Common myeloid progenitor, CD34-positive (primary cell): ENCODE measurements around the gene ARHGAP25.

Source experiments
- CTCF ChIA-PET: fragments of 350-600 bp; sonication (Branson Sonifier 250); formaldehyde crosslinking; loops from one replicate; lab custom pipeline; 2021; ENCODE audit warnings: antibody characterized with exemption; lab: Charles Lee
- POLR2A ChIA-PET: fragments of 350-600 bp; sonication (Branson Sonifier 250); formaldehyde crosslinking; loops from one replicate; lab custom pipeline; 2021; ENCODE audit warnings: antibody characterized with exemption; lab: Charles Lee
- DNase-seq, 3 donors: peaks; one replicate each; pipeline versions ENCODE4 v3.0.0 to v3.0.0-alpha.2; 2013
- H3K27ac ChIP-seq, 2 experiments: 1 replicate in 1 of 2; 2 replicates in 1 of 2; pipeline ENCODE4 v1.7.0; 2013; ENCODE audit warnings: inconsistent platforms in 2 of 2, low read length in 2 of 2, mild to moderate bottlenecking in 2 of 2, low read depth in 1 of 2, moderate library complexity in 1 of 2; ENCODE audit not compliant: severe bottlenecking in 2 of 2, insufficient read depth in 1 of 2, poor library complexity in 1 of 2
- H3K27me3 ChIP-seq, 5 experiments: replicated peaks in 2 of 5; 1 replicate in 3 of 5; 2 replicates in 2 of 5; pipeline versions ENCODE4 v1.6.1 to v1.7.0; 2013; ENCODE audit warnings: low read length in 4 of 5, mild to moderate bottlenecking in 2 of 5, moderate library complexity in 2 of 5, inconsistent platforms in 1 of 5; ENCODE audit not compliant: insufficient read depth in 5 of 5, control insufficient read depth in 4 of 5
- H3K36me3 ChIP-seq, 4 experiments: 1 replicate in 2 of 4; 2 replicates in 2 of 4; pipeline versions ENCODE4 v1.6.1 to v1.7.0; 2013; ENCODE audit warnings: low read length in 3 of 4, control low read depth in 1 of 4, mild to moderate bottlenecking in 1 of 4; ENCODE audit not compliant: control insufficient read depth in 4 of 4, insufficient read depth in 4 of 4
- H3K4me1 ChIP-seq, 4 experiments: 1 replicate in 3 of 4; 2 replicates in 1 of 4; pipeline versions ENCODE4 v1.6.1 to v1.7.1; 2013; ENCODE audit warnings: low read length in 3 of 4, mild to moderate bottlenecking in 3 of 4, control low read depth in 1 of 4, inconsistent platforms in 1 of 4, moderate library complexity in 1 of 4; ENCODE audit not compliant: control insufficient read depth in 4 of 4, insufficient read depth in 4 of 4; ENCODE audit errors: control extremely low read depth in 1 of 4
- H3K4me3 ChIP-seq, 7 experiments: 1 replicate in 4 of 7; 2 replicates in 3 of 7; pipeline versions ENCODE4 v1.5.1 to v1.7.0; 2013; ENCODE audit warnings: mild to moderate bottlenecking in 7 of 7, low read length in 6 of 7, moderate library complexity in 6 of 7, inconsistent platforms in 2 of 7, low read depth in 2 of 7, control low read depth in 1 of 7; ENCODE audit not compliant: insufficient read depth in 4 of 7, control insufficient read depth in 1 of 7; ENCODE audit errors: extremely low read depth in 1 of 7
- H3K9me3 ChIP-seq, 5 experiments: 1 replicate in 4 of 5; 2 replicates in 1 of 5; pipeline versions ENCODE4 v1.6.1 to v1.7.1; 2013; ENCODE audit warnings: low read length in 4 of 5, mild to moderate bottlenecking in 2 of 5, inconsistent platforms in 1 of 5, low read depth in 1 of 5, moderate library complexity in 1 of 5; ENCODE audit not compliant: control insufficient read depth in 4 of 5, insufficient read depth in 2 of 5; ENCODE audit errors: control extremely low read depth in 1 of 5
- WGBS: methylation state at CpG from one replicate; pipeline ENCODE4 v1.1.5; 2013; ENCODE audit not compliant: insufficient coverage; 5-methylcytosine and 5-hydroxymethylcytosine counted together

ARHGAP25 gene

GRCh38 chr2:68846091-68846490 is 111.5 kb downstream of the ARHGAP25 start:
- no peaks in the 10 kb centered on the region for H3K36me3 ChIP-seq
- ChIA-PET POLR2A (no interaction called here), CTCF (interaction anchor here (2.0 to 4.5 kb wide), 4 partner anchors 9 to 73 kb away, joined by 5 to 27 read pairs (median 17); no protein-coding TSS in a partner anchor)
- no peaks in the 10 kb centered on the region for H3K4me1 ChIP-seq
- no peak overlapping the region for H3K4me3 ChIP-seq
- H3K27ac ChIP-seq: no peak overlapping the region
- no peaks in the 10 kb centered on the region for H3K27me3 ChIP-seq
- WGBS: 100% methylated on average over 1 of the region's 3 CpGs
- H3K9me3 ChIP-seq: no peaks in the 10 kb centered on the region
- no peak for DNase-seq

DNA sequence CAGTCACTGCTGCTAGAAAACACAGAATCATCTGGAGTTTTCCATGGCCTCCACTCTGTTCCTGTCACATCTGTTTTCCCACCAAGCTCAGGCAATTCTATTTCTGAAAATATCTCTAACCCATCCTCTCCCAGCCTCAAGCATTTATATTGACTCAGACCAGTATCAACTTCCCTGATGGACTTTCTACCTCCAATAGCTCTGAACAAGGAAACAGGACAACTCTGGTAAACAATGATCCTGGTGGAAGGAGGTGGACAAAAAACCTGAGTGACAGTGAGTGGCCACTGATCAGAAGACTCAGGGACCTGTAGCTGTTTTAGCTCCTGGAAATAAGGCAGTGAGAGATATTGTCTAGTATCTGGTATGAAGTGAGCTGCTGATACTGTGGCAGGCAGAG is 113.1 kb downstream of the ARHGAP25 start:
- ChIA-PET POLR2A (no interaction called here), CTCF (interaction anchor here (1.0 to 4.5 kb wide), 8 partner anchors 11 to 383 kb away, joined by 3 to 27 read pairs (median 4); no protein-coding TSS in a partner anchor)
- Histone ChIP-seq H3K27me3 (no peaks in the 10 kb centered on the region), H3K9me3 (no peaks in the 10 kb centered on the region), H3K27ac (no peak overlapping the region), H3K4me1 (no peaks in the 10 kb centered on the region), H3K4me3 (no peak overlapping the region), H3K36me3 (no peaks in the 10 kb centered on the region)
- DNase-seq: no peak

DNA sequence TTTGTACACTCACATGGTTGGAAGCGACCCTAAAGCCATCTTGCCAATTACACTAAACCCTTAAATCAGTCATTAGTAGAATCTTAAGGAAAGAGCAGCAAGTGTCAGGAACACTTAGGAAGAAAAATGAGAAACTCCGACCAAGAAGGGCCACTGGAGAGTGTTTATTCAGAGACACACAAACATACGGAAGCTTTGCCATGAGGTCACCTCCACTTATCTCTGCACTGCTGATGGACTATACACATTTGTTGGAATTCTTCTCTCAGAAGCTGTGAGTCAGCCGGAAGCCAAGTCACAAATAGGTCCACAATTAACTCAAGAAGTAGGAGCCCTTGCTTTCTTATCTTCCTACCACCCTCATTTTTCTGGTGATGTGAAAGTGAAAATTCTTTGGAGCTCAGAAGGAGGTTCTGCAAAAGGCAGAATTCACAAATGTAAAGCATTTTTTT is 115.0 kb downstream of the ARHGAP25 start:
- Histone ChIP-seq H3K36me3 (no peaks in the 10 kb centered on the region), H3K27me3 (no peaks in the 10 kb centered on the region), H3K27ac (no peak overlapping the region), H3K4me3 (no peak overlapping the region), H3K9me3 (no peaks in the 10 kb centered on the region), H3K4me1 (no peaks in the 10 kb centered on the region)
- WGBS: 100% methylated on average over 1 of the region's 4 CpGs
- ChIA-PET POLR2A (no interaction called here), CTCF (interaction anchor here (0.8 to 4.5 kb wide), 4 partner anchors 8 to 140 kb away, joined by 3 to 27 read pairs (median 4); no protein-coding TSS in a partner anchor)
- no peak for DNase-seq

- H3K27ac ChIP-seq: no peak overlapping the region
- ChIA-PET POLR2A (no interaction called here), CTCF (interaction anchor here (1.3 to 1.5 kb wide), 3 partner anchors 9 to 97 kb away, joined by 3 to 5 read pairs (median 4); no protein-coding TSS in a partner anchor)
- 90% methylated on average over 2 of the region's 3 CpGs for WGBS
- H3K27me3 ChIP-seq: no peaks in the 10 kb centered on the region
- H3K9me3 ChIP-seq: no peaks in the 10 kb centered on the region
- H3K36me3 ChIP-seq: no peaks in the 10 kb centered on the region
- no peak overlapping the region for H3K4me3 ChIP-seq
- no peaks in the 10 kb centered on the region for H3K4me1 ChIP-seq
- DNase-seq: no peak
Measured at GRCh38 chr2:68850524-68850923, 115.9 kb downstream of the ARHGAP25 start.

DNA sequence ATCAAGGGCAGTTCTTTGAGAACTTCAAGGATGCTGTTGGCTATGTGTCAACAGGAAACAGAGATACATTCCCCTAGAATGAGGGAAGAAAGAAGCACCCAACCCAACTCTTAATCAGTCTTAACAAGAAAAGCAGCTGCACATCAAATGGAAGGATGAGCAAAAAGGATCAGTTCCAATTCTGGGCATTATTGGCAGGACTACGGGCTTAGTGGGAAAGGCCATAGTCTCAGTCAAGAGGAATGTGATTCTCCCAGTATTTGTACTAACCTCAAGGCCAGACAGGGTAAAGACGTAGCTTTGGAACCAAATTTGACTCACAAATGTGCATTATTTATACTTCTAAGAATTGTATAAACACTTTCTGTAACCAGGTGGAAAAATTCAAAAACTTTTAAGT is 118.4 kb downstream of the ARHGAP25 start:
- WGBS: 100% methylated on average over 1 of the region's 2 CpGs
- H3K4me3 ChIP-seq: no peak overlapping the region
- H3K9me3 ChIP-seq: no peaks in the 10 kb centered on the region
- DNase-seq: no peak
- no peaks in the 10 kb centered on the region for H3K27me3 ChIP-seq
- peaks cover 0 to 6% (median 2%) of the 10 kb centered on the region in 4 experiments for H3K4me1 ChIP-seq
- H3K27ac ChIP-seq: no peak overlapping the region
- CTCF ChIA-PET: interaction anchor here (0.8 to 3.2 kb wide), 7 partner anchors 8 to 91 kb away, joined by 3 to 11 read pairs (median 3); no protein-coding TSS in a partner anchor
- POLR2A ChIA-PET: no interaction called here
- no peaks in the 10 kb centered on the region for H3K36me3 ChIP-seq

- no peaks in the 10 kb centered on the region for H3K27me3 ChIP-seq
- H3K4me3 ChIP-seq: no peak overlapping the region
- WGBS: 100% methylated on average over 2 of the region's 4 CpGs
- ChIA-PET CTCF (interaction anchor here (0.8 to 3.2 kb wide), 9 partner anchors 9 to 90 kb away, joined by 3 to 11 read pairs (median 3); partner anchors contain the start of gene BMP10), POLR2A (no interaction called here)
- H3K27ac ChIP-seq: no peak overlapping the region
- H3K36me3 ChIP-seq: no peaks in the 10 kb centered on the region
- H3K9me3 ChIP-seq: no peaks in the 10 kb centered on the region
- no peak for DNase-seq
- peaks cover 0 to 15% (median 6%) of the 10 kb centered on the region in 4 experiments for H3K4me1 ChIP-seq
Measured at GRCh38 chr2:68853915-68854314, 119.3 kb downstream of the ARHGAP25 start.

DNA sequence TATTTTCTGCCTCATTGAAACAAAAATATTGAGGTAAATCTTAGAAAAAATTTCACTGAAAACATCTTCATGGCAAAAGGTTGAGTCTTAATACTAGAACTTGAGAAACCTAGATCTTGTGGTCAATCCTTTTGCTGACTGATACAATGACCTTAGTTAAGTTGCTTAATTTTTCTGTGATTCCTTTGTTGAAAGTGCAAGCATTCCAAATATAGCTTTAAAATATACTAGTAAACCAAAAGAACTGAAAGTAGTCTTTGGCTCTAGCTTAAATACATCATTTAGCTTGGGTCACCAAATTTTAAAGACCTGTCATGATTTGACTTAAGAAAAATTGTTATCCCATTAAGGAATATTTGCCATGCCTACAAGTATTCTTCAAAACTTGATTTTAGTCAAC is 119.9 kb downstream of the ARHGAP25 start:
- Histone ChIP-seq H3K36me3 (no peaks in the 10 kb centered on the region), H3K27me3 (no peaks in the 10 kb centered on the region), H3K4me1 (peaks cover 0 to 19% (median 11%) of the 10 kb centered on the region in 4 experiments), H3K27ac (no peak overlapping the region), H3K4me3 (no peak overlapping the region), H3K9me3 (no peaks in the 10 kb centered on the region)
- ChIA-PET POLR2A (no interaction called here), CTCF (interaction anchor here (0.9 to 3.2 kb wide), 5 partner anchors 10 to 158 kb away, joined by 3 to 11 read pairs (median 3); no protein-coding TSS in a partner anchor)
- no peak for DNase-seq
